Astrocyte of the spinal cord (primary cell): ENCODE measurements around the gene MEP1B.
"Not testable (repeated sequence)": the region's sequence is repeated elsewhere in the genome, so short reads cannot be mapped to it uniquely, and the experiment has no call there.

Experiments used
- DNase-seq: peaks from one replicate; pipeline ENCODE4 v3.0.0; 2011; ENCODE audit warnings: low read depth, low spot score
- H3K4me3 ChIP-seq: 2 replicates; pipeline ENCODE4 v1.5.1; 2011; ENCODE audit warnings: low read depth, mild to moderate bottlenecking, low read length, moderate library complexity
- CTCF ChIP-seq: IDR thresholded peaks from 2 replicates; pipeline ENCODE4 v1.5.1; 2012; ENCODE audit warnings: low read depth, mild to moderate bottlenecking, low read length, inconsistent platforms
- in situ Hi-C: cut with HindIII; loops from 2 replicates; pipeline ENCODE4 v1.10.0; 2017; ENCODE audit warnings: low sequenced_read_pairs

Gene MEP1B

GRCh38 chr18:32208577-32208976, 18.7 kb downstream of the MEP1B start:
- H3K4me3 ChIP-seq, result no peak overlapping the region
- no peak for DNase-seq
- TF ChIP-seq CTCF, result no peak
- in situ Hi-C loops, result no loop called here

GRCh38 chr18:32209685-32210445, 20.0 kb downstream of the MEP1B start:
- no peak for DNase-seq
- in situ Hi-C loops, result no loop called here
- no peak overlapping the region for H3K4me3 ChIP-seq
- no peak for TF ChIP-seq CTCF

GRCh38 chr18:32213693-32214092, 23.9 kb downstream of the MEP1B start:
- TF ChIP-seq CTCF, result no peak
- in situ Hi-C loops, result no loop called here
- no peak overlapping the region for H3K4me3 ChIP-seq
- no peak for DNase-seq

GRCh38 chr18:32216390-32216789, 26.6 kb downstream of the MEP1B start:
- in situ Hi-C loops, result no loop called here
- TF ChIP-seq CTCF, result no peak
- no peak for DNase-seq
- no peak overlapping the region for H3K4me3 ChIP-seq

- in situ Hi-C loops, result no loop called here
- DNase-seq, result no peak
- no peak for TF ChIP-seq CTCF
- H3K4me3 ChIP-seq, result no peak overlapping the region
Observed at GRCh38 chr18:32219431-32220018, 29.7 kb downstream of the MEP1B start.

GRCh38 chr18:32233348-32233747, 43.5 kb downstream of the MEP1B start:
- in situ Hi-C loops, result not testable (repeated sequence)

GRCh38 chr18:32237049-32237448, 47.2 kb downstream of the MEP1B start:
- no peak for DNase-seq
- TF ChIP-seq CTCF, result no peak
- in situ Hi-C loops, result no loop called here
- H3K4me3 ChIP-seq, result no peak overlapping the region

More at GRCh38 chr18:32233348-32233747, 43.5 kb downstream of the MEP1B start:
- H3K4me3 ChIP-seq, DNase-seq: not testable (repeated sequence)
